GM18858 (cell line): ENCODE measurements around the gene CPNE6.

ENCODE experiments used
- ATAC-seq: cut with Tn5 transposase; IDR thresholded peaks from one replicate; pipeline ENCODE4 v1.9.1; 2021; ENCODE audit not compliant: unreplicated experiment

The CPNE6 gene

DNA sequence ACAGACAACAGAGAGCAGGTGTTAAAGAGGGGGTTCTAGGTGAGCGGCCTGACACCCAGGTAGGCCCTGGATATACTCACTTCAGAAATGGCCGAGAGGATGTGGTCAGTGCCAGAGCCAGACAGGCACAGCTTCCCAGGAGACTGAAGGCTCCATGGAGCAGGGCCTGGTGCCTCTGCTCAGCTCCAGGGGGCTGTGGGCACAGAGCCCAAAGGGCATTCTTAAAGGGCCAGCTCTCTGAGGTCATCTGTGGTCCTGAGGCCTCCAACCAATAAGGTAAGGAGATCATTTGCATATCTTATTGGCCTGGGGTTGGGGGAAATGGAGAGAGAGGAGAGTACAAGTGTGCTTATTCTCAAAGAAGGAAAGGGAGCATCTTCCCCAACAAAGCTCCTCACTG is 13.1 kb downstream of the CPNE6 start:
- no peak for ATAC-seq

GRCh38 chr14:24085215-24085614 is 13.9 kb downstream of the CPNE6 start:
- ATAC-seq, result no peak

GRCh38 chr14:24086193-24086955 is 15.0 kb downstream of the CPNE6 start:
- ATAC-seq, result no peak

DNA sequence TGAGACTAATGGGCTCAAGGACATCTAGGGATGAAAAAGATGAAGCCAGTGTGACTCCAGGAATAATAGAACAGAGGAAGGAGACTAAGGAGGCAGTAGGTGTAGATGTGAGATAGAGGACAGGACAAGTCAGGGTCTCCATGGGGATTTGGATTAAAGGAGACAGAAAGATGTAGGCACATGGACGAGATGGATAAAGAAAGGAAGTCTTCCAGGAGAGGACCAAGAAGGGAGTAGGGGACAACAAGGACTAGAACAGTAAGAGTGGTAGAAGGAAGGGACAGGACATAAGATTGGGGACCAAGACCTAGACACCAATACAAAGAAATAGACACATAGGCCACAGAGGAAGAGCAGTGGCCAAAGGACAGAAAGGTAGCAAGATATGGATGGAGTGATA is 15.6 kb downstream of the CPNE6 start:
- no peak for ATAC-seq

DNA sequence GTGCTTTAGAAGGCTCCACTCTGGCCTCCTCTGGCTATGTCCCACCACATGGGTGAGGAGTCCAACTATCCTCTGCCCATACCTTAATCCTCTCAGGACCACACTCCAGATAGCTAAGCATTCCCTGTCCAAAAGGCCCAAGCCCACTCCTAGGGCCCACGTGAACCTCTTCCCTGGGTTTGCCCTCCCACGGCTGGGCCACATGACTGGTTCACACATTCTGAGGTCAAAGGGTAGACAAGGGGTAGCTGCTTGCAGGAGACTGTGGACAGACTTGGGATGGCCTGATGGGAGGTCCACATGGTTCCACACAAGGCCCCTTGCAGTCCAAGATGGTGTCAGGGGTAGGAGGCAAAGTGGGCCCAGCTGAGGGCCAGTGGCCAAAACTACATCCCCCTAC is 16.7 kb downstream of the CPNE6 start:
- ATAC-seq, result no peak

DNA sequence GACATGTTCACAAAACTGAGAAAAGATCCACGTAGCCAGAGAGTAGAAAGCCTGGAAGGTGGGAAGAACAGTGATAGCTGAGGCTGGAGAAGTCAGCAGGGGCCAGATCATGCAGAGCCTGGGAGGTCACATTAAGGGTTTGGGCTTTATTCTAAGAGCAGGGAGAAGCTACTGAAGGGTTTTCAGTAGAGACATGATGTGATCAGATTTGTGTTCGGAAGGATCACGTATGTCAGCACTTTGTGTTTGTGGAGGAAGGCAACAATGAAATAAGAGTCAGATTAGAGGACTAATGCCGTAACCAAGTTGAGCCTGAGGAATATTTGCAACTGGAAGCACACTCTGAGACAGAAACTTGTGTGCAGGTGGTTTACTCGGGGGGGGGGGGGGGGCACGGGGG is 18.5 kb downstream of the CPNE6 start:
- ATAC-seq, result no peak

GRCh38 chr14:24092110-24092504 is 20.7 kb downstream of the CPNE6 start:
- no peak for ATAC-seq

GRCh38 chr14:24092505-24093206 is 21.3 kb downstream of the CPNE6 start:
- ATAC-seq, result no peak

DNA sequence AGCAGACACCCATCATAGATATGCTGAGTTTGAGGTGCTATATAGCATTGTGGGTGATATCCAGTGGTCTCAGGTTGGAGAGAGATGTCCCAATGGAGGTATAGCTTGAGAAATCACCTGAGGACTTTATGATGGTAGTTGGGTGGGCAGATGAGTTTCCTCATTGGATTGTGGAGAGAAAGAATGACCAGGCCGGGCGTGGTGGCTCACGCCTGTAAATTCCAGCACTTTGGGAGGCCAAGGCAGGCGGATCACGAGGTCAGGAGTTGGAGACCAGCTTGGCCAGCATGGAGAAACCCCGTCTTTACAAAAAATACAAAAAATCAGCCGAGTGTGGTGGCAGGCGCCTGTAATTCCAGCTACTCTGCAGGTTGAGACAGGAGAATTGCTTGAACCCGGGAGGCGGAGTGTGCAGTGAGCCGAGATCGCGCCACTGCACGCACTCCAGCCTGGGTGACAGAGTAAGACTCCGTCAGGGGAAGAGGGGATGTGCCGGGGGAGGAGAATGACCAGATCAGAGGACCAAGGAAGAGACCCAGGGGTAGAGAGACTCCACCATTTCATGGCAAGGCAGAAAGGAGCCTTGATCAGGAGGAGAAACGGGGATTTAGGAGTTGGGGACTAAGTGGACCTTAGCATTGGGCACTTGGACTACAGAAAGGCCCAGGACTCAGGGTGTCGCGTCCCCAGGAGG is 22.0 kb downstream of the CPNE6 start:
- ATAC-seq, result no peak

GRCh38 chr14:24093901-24094840 is 22.8 kb downstream of the CPNE6 start, which contains the start of gene PCK2:
Gene PCK2, plus strand, starts transcription at chr14:24094311. Its CDS starts 95 bp downstream, at chr14:24094406.
- peak; percentile 27 for ATAC-seq

DNA sequence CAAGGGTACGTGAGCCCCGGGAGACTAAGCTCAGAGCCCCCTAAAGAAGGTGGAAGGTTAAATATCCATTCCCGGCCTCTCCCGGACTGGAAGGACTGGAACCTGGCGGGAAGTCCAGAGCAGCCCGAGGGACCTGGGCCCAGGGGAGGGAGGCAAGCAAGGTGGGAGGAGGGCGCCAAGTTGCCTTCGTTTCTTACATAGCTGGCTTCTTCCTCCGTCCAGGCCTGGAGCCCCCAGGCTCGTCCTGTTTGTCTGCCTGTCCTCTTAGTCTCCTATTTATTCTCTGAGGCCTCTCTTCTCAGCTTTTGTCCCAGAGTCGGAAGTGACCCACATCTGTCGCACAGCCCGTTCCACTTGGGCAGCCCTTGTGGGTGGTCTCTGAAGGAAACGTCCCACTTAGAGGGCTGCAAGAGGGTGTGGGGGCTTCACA is 23.5 kb downstream of the CPNE6 start:
- no peak for ATAC-seq

DNA sequence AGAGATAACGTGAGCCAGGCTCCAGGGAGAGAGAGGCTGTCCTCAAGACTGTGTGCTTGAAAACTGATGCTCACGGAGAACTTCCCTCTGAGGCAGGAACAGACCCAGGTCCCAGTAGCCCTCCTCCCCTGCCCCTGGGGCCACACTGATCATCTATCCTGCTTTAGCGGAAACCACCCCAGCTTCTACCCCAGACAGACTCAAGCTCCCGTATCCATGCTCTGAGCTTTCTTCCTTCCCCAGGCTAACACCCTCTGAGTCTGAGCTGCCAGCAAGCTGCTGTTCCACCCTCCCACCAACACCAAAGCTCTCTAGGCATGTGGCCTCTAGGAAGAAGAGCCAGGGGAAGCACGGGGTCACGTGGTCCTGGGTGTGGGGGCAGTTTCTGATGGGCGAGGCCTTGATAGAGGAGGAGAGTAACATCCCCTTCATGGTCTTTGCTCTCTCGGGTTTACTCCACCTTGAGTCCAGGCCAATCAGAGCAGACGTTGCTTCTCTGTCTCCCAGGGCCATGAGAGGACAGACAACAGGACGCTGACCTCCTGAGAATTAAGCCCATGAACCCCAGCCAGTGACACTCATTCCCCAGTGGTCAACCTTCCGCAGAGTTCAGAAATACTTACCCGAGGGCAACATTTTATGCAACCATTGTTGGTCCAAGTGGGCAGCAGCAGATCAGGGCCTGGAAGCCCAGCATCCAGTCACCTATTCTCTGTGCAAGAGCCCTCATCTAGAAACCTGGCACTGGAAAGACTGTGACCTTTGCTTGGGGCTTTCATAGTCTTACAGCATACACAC is 24.1 kb downstream of the CPNE6 start:
- peak; percentile 76 for ATAC-seq

GRCh38 chr14:24096545-24097181 is 25.3 kb downstream of the CPNE6 start:
- no peak for ATAC-seq

DNA sequence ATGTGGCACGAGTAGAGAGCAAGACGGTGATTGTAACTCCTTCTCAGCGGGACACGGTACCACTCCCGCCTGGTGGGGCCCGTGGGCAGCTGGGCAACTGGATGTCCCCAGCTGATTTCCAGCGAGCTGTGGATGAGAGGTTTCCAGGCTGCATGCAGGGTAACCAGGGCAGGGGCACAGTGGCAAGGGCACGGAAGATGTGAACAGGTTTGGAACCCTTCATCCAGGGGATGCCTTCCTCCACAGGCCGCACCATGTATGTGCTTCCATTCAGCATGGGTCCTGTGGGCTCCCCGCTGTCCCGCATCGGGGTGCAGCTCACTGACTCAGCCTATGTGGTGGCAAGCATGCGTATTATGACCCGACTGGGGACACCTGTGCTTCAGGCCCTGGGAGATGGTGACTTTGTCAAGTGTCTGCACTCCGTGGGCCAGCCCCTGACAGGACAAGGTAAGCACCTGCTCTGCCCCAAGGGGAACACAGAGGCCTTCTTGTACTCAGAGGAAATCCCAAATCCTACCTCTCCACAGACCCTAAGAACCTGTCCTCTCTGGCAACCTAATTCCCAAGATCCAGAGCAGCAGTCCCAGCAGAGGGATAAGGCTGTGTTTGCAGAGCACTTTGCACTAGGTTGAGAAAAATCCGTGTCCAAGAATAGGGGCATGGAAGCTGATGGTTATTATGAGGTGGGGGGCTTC is 27.0 kb downstream of the CPNE6 start:
- no peak for ATAC-seq

DNA sequence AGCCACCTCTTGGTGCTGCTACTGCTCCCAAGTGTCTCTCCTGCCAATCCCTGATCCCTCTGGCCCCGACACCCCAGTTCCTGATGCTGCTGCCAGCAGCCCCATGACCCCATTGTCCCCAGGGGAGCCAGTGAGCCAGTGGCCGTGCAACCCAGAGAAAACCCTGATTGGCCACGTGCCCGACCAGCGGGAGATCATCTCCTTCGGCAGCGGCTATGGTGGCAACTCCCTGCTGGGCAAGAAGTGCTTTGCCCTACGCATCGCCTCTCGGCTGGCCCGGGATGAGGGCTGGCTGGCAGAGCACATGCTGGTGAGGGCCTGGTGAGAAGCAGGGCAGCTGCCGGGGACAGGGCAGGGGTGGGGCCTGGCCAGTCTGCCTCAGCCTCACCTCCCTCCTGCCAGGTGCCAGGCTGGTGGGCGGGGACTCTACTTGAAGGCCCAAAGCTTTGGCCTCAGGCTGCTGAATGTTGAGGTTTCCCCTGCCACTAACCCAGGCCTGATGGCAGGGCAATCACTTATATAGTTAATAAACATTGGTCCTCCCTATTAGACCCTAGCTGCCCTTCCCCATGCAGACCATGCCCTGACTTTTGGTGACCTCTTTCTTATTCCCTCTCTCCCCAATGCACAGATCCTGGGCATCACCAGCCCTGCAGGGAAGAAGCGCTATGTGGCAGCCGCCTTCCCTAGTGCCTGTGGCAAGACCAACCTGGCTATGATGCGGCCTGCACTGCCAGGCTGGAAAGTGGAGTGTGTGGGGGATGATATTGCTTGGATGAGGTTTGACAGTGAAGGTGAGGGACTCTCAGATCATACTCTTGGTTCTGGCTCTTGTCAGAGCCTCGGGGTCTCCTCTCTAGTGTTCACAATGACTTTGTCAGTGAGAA is 27.8 kb downstream of the CPNE6 start:
- no peak for ATAC-seq

GRCh38 chr14:24100197-24100981 is 29.0 kb downstream of the CPNE6 start:
- ATAC-seq, result no peak

DNA sequence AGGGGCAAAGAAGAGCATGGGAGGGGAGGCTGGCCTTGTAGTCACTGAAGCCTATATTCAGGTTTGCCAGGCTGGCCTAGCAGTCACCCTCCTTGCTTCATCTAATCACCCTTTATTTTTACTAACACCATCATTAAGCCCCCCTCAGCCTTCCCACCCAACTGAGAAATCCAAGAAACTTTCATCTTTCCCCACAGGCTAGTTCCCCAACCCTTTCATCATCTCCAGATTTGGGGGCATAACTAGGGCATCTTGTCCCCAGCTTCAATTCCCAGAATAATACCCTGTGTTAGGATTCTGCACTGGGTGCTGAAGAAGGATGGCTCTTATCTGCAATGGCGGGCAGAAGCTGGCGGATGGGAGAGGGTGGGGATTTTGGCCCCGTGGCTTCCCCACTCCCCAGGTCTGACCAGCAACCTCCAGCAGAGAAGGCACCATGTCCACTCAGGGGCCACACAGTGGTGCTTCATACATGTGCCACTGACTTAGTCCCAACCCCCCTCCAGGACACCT is 29.7 kb downstream of the CPNE6 start:
- ATAC-seq, result no peak
